C1 segment of cervical spinal cord (tissue), 14 donors: ENCODE data around the gene TMEM86B.

Experiments
- DNase-seq, 14 donors: peaks; one replicate each; lab custom pipeline; 2025; lab: John Stamatoyannopoulos, UW

The TMEM86B gene, protein sequence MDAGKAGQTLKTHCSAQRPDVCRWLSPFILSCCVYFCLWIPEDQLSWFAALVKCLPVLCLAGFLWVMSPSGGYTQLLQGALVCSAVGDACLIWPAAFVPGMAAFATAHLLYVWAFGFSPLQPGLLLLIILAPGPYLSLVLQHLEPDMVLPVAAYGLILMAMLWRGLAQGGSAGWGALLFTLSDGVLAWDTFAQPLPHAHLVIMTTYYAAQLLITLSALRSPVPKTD

DNA sequence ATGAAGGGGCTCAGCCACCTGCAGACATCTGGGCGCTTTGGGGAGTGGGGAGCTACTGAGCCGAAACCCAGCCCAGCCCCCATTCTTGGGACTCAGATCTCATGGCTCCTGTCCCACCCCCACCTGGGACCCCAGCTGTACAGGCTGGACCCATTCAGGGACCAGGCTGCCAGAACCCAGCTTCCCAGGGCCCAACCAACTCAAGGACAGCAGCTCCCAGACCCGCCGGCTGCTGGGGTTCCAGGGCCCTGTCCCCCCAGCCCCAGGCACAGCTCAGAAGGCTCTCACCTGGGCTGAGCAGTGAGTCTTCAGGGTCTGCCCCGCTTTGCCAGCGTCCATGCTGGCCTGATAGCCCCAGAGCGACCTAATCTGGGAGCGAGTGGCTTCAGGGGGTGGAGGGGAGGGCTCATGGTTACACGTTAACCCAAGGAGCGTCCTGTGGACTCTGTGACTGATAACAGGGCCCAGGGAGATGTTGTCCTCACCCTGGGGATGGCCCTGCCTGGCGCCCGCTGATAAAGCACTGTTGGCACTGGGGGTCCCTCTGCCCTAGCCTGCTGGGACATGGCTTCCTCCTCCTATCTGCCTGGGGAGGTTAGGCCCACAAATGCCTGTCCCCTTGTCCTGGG is at the start of gene TMEM86B:
Gene TMEM86B (minus strand): TSS at position 361 of the 629 bp plus-strand sequence. CDS start 22 bp downstream, at position 339.
- DNase-seq = no peak

GRCh38 chr19:55277494-55277893 is 48.9 kb upstream of the TMEM86B start:
- DNase-seq = no peak

GRCh38 chr19:55276720-55277430 is 48.3 kb upstream of the TMEM86B start:
- no peak for DNase-seq

DNA sequence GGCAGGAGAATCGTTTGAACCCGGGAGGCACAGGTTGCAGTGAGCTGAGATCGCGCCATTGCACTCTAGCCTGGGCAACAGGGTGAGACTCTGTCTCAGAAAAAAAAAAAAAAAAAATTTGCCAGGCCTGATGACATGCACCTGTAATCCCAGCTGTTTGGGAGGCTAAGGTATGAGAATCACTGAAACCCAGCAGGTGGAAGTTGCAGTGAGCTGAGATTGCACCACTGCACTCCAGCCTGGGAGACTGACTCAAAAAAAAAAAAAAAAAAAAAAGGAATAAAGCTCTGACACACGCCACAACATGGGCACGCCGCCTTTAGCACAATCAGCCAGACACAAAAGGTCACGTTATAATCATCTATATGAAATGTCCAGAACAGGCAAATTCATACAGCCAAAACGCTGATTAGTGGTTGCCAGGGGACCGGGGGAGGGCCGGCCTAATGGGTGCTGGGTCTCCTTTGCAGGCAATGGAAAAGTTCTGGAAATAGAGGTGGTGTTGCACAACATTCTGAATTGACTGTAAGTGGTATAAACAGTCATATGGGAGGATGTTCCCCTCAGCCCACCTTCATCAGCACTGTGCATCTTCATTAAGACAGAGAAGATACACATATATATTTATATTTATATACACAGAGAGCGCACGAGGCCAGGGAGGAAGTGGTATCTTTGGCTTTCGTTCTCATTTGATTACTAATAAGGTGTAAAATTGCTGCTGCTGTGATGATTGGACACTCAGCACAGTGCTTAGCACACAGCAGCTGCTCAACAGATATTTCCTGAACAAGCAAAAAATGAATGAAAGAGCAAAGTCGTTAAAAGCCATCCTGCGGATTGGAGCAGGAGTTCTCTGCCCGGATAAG is 47.5 kb upstream of the TMEM86B start:
- no peak for DNase-seq

DNA sequence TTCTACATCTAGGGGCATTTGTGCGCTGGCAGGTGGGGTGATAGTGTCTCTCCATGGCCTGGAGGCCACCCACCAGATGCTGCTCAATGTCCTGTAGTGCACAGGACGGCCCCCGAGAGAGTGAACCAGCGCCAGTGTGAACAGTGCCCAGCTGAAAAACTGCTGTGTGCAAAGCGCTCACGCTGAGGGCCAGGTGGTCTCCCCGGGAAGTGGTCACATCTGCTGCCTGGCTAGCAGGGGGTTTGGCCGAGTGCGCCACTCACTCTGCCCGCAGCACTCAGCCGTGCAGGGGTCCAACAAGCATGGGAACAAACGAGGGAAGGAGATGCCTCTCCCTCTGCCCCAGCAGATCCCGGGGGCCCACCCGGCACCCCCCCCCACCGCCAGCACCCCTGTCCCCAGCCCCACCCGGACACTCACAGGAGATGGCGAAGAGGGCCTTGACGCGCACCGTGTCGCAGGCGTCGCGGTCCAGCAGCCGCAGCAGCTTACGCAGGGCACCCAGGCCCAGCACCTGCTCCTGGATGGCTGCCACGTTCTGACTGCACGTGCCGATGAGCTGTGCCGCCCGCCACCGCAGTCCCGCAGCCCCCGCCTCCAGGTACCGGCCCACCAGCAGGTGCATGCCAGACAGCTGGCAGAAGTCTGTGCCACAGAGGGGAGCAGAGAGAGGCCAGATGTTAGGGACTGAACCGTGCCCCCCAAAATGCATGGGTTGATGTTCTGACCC is 45.6 kb upstream of the TMEM86B start:
- no peak for DNase-seq

DNA sequence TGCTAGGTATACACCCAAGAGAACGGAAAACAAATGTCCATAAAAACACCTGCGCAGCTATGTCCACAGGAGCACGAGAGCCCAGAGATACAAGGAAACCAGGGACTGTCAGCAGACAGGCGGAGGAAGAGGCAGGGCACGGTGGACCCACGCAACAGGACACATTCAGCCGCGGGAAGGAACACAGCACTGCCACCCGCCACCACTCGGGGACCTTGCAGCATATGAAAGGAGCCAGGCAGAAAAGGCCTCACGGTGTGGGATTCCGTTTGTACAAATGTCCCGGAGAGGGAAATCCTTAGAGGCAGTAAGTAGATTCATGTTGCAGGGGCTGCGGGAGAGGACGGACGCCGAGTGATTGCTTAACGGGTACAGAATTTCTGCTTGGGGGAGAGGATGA is 43.6 kb upstream of the TMEM86B start:
- DNase-seq = no peak

GRCh38 chr19:55270172-55270942 is 41.8 kb upstream of the TMEM86B start:
- no peak for DNase-seq

DNA sequence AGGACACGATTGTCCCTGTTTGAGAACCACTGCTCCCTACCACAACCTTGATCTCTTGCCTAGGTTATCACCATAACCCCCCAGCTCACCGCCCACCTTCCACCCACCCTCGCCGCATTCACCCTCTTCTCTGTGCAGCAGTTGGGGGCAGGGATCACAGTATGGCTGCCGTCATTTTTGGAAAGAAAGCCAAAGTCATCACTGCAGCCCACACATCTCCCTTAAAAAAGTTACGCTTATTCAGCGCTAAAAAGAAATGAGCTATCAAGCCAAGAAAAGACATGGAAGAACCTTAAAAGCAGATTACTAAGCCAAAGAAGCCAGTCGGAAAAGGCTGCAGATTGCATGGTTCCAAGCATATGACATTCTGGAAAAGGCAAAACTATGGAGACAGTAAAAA is 40.7 kb upstream of the TMEM86B start:
- DNase-seq = no peak

DNA sequence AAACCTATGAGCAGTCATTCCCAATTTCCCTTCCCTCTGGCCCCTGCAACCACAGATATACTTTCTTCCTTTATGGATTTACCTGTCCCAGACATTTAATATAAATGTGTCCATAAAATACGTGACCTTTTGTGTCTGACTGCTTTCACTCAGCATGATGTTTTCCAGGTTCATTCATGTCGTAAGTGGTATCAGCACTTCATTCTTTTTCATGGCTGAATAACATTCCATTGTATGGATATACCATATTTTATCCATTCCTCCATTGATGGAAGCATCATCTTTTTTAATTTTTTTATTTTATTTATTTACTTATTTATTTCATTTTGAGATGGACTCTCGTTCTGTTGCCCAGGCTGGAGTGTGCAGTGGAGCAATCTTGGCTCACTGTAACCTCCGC is 38.3 kb upstream of the TMEM86B start:
- no peak for DNase-seq

- no peak for DNase-seq
These were observed 37.8 kb upstream of the TMEM86B start for GRCh38 chr19:55266404-55266803.

DNA sequence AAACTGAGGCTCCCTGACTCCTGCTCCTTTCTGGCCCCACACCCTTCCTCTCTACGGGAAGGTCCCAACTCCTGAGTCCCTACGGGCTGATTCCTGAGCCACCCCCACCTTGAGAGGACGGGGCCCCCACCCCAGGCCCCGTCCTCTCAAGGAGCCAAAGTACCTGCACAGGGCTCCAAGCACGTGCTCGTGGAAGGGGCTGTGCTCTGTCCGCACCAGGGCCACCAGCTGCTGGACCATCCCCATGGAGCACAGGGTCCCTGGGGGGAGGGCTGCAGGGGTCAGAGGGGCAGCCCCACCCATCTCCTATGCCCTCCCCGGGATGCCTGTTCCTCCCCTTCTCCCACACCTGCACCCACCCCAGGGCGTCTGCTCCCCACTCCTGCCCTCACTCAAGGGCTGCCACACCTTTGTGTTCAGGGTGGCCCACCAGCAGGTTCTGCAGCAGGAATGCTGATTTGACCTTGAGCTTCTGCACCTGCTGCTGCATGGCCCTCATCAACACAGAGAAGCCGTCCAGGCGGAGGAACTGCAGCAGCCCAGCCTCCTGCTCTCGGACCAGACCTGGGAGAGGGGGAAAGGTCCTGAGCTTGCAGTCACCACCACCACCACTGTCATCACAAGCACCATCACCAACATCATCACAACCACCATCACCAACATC is 37.3 kb upstream of the TMEM86B start:
- DNase-seq = no peak

DNA sequence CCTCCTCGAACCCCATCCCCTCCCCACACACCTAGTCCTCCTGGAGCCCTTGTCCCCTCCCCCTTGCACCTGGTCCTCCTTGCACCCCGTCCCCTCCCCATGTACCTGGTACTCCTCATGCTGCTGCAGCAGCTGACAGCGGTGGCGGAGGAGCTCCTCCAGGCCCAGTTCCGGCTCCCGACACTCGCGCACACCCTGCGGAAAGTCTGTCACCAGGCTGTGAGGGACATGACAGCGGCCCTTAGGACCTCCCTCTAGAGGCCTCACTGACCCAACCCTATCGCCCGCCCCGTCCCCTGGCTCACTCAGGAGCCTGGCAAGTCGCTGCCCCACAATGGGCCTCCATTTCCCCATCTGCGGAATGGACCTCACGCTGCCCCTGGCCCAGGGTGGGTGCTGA is 36.6 kb upstream of the TMEM86B start:
- no peak for DNase-seq

DNA sequence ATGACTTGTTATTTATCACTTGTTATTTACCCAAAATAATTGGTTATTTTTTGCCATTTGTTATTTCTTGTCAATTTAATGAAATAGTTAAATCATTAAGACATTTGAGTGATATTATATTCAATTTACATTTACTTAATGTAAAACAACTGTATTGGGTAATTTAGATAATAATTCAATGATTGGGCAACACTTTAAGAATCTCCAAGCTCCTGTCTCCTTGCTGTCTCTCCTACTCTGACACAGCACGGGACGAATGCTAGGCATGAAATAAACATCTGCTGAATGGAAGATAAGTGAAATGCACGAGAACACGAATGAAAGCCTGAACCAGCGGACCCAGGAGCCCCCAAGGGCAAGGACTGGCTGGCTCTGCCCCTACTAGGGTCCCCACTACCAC is 36.0 kb upstream of the TMEM86B start:
- no peak for DNase-seq

DNA sequence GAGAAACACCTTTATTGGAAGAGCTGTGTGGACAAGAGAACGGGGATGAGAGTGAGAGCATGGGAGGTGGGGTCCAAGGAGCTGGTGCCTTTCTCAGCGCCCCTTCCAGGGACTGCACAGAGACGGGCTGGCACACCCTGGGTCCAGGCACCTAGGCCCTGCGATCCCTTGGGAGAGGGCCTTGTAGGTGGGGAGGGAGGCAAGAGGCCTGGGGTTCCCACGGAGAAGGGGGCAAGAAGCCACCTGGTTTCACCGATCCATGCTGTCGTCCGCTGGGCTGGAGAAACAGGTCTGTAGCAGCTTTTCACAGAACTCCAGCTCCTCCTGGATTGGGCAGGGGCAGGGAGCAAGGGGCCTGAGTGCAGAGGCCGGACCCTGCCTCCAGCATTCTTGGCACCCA is 33.8 kb upstream of the TMEM86B start:
- DNase-seq = no peak

DNA sequence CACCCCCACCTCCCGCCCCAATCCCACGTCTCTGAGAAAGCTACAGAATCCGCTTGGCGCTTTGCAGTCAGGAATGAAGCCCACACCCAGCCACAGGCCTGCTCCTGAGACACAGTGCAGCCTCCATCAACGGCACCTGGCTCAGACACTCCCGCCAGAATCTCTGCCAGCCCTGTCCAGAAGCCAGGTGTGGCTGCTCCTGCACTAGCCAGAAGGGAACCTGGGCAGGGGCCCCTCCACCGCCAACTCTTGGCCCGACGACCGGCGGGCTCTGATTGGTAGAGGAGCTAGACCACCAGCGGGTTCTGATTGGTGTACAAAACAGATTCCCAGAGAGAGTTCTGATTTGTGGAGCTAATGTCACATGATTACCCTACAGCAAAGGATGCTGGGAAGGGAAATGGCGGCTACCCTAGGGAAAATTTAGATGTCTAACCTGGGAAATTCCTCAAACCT is 33.1 kb upstream of the TMEM86B start:
- no peak for DNase-seq

DNA sequence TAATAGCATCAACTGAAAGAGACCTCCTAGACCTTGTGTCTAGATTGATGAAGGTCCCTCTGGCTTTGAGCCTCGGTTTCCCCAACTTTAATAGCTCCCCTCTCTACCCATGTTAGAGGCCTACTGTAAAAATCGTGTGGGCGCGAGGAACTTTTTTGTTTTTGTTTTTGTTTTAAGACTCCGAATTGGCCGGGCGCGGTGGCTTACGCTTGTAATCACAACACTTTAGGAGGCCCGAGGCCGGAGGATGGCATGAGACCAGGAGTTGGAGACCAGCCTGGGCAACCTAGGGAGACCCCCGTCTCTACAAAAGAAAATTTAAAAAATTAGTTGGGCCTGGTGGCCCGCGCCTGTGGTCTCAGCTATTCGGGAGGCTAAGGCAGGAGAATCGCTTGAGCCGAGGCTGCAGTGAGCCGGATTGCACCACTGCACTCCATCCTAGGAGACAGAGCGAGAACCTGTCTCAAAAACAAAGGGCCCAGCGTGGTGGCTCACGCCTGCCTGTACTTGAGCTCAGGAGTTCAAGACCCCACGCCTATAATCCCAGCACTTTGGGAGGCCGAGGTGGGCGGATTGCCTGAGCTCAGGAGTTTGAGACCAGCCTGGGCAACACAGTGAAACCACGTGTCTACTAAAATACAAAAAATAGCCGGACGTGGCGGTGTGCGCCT is 31.1 kb upstream of the TMEM86B start:
- DNase-seq = peak in 2 of 14 donors; percentile 25 to 39

DNA sequence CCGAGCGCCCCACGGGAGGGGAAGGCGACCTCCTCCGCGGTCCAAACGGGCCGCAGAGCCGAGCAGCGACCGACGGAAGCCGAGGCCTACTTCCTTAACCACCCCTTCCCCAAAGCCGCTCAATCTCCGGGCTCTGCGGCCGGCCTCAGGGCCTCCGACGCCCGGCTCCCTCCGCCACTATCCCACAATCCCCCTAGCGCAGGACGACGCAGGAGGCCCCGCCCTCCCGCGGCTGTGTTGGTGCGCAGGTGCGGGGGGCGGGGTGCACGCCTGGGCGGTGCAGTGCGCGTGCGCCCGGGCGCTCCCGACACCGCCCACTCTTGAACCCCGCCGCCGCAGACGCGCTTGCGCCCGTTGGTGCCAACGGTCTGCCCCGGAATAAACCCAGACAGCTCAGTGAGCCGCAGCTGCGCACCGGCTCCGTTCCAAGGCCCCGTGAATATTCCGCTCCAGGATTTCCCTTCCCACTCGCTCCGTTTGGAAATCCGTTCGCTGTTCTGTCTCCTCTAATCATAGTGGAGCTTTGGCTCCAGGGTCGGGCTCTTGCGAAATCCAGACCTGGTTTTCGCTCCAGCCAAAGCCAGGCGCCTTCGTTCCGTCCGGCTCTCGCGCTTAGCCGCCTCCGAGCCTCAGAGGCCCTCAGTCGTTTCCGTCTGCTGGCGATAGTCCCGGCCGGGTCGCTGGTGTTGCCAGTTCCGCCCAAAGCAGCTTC is 30.4 kb upstream of the TMEM86B start, which contains the start of gene PPP6R1:
Gene PPP6R1 (minus strand): TSS at position 190 of the 712 bp plus-strand sequence. CDS start 11,914 bp downstream, outside the sequence.
- DNase-seq = peak; percentile 77 to 99 (median 97)

DNA sequence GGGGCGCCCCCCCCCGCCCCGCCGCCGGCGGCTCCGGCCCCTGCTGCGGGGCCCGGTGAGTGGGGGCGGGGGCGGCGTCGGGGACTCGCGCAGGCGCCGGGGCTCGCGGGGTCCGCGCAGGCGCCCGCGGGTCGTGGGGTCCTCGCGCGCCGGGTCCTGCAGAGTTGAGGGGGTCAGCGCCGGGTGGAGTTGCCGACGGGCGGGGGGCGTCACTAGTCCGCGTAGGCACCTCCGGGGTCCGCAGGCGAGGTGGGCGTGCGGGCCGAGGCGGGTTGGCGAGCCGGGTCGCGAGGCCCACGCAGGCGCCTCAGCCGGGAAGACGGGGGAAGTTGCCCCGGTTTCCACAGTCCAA is 29.9 kb upstream of the TMEM86B start:
- no peak for DNase-seq
